ENCODE measurements around the gene TARS2.

Gene TARS2

GRCh38 chr1:150543500-150544143 is 56.4 kb downstream of the TARS2 start:
- DNase-seq = no peak

GRCh38 chr1:150544204-150544603 is 57.0 kb downstream of the TARS2 start:
- DNase-seq = no peak

GRCh38 chr1:150545486-150546032 is 58.3 kb downstream of the TARS2 start:
- DNase-seq = no peak

GRCh38 chr1:150546294-150546937 is 59.2 kb downstream of the TARS2 start:
- no peak for DNase-seq

GRCh38 chr1:150548324-150548631 is 61.1 kb downstream of the TARS2 start:
- DNase-seq = no peak

- no peak for DNase-seq
Observed at GRCh38 chr1:150548632-150549495, 61.6 kb downstream of the TARS2 start, which contains the start of gene ADAMTSL4. TSS of gene ADAMTSL4 (plus strand) at chr1:150549408. CDS start at chr1:150552289, 2,881 bp downstream.

GRCh38 chr1:150549496-150550221 is 62.4 kb downstream of the TARS2 start:
- DNase-seq = no peak

GRCh38 chr1:150550222-150551050 is 63.2 kb downstream of the TARS2 start:
- no peak for DNase-seq

GRCh38 chr1:150551051-150551783 is 64.0 kb downstream of the TARS2 start:
- no peak for DNase-seq

GRCh38 chr1:150551784-150552127 is 64.5 kb downstream of the TARS2 start:
- no peak for DNase-seq

GRCh38 chr1:150552128-150552910 is 65.1 kb downstream of the TARS2 start:
- no peak for DNase-seq

GRCh38 chr1:150552911-150553289 is 65.7 kb downstream of the TARS2 start:
- DNase-seq = no peak

- no peak for DNase-seq
Observed at GRCh38 chr1:150553392-150554085, 66.3 kb downstream of the TARS2 start.

GRCh38 chr1:150554086-150554452 is 66.8 kb downstream of the TARS2 start:
- no peak for DNase-seq

- DNase-seq = no peak
Observed at GRCh38 chr1:150555198-150555970, 68.2 kb downstream of the TARS2 start.

GRCh38 chr1:150555971-150556865 is 69.0 kb downstream of the TARS2 start:
- DNase-seq = no peak

- DNase-seq = no peak
Observed at GRCh38 chr1:150557065-150557600, 69.9 kb downstream of the TARS2 start.
